Airway epithelial cell (primary cell): ENCODE measurements around the gene PPM1J. TPM values are rescaled to one million over a fixed set of nuclear protein-coding genes. Genes with fewer than 3 reads are reported as not detected.

Experiments used
- total RNA-seq: library from RNA; depleted of rRNA; stranded (reverse); fragments of >200 nt; gene quantifications from 2 replicates; pipeline ENCODE4 v1.2.3, GENCODE V29; 2015

Gene PPM1J, protein sequence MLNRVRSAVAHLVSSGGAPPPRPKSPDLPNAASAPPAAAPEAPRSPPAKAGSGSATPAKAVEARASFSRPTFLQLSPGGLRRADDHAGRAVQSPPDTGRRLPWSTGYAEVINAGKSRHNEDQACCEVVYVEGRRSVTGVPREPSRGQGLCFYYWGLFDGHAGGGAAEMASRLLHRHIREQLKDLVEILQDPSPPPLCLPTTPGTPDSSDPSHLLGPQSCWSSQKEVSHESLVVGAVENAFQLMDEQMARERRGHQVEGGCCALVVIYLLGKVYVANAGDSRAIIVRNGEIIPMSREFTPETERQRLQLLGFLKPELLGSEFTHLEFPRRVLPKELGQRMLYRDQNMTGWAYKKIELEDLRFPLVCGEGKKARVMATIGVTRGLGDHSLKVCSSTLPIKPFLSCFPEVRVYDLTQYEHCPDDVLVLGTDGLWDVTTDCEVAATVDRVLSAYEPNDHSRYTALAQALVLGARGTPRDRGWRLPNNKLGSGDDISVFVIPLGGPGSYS
- 4.9 and 6.4 TPM in 2 replicates for total RNA-seq

DNA sequence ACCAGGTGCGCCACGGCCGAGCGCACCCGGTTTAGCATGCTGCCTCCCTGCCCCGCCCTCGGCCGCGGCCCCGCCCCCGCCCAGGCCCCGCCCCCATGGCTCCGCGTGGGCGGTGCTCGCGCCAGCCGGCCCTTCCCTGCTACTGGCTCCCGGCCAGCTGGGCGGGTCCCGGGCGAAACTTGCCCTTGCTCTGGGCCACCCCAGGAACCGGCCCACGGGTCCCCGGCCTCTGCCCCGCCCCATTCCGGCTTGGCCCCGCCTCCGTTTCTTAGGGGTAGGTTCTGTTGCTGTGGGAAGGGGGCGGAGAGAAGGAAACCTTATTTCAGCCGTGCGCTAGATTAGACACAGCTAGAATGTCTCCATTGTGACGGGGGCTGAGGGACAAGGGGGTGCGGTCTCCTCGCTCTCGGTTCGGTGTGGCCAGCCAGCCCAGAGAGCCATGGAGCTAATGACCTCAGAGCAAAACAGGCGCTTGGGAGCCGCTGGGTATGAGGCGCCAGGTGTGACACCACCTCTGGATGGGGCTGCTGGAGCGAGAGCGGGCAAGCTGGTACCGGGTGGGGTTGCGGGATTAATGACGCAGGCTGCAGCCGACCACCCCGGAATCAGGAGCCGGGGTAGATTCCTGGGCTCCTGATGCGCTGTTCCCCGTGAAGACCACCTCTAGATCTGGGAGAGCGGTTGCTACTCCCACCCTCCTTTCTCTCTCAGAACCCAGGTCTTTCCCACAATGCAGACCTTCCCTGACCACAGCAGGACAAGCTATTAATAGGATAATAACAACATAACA, at the start of gene PPM1J:
Gene PPM1J, minus strand, starts transcription at position 69 of the 790 bp plus-strand sequence. Its CDS starts 31 bp downstream, at position 38.

DNA sequence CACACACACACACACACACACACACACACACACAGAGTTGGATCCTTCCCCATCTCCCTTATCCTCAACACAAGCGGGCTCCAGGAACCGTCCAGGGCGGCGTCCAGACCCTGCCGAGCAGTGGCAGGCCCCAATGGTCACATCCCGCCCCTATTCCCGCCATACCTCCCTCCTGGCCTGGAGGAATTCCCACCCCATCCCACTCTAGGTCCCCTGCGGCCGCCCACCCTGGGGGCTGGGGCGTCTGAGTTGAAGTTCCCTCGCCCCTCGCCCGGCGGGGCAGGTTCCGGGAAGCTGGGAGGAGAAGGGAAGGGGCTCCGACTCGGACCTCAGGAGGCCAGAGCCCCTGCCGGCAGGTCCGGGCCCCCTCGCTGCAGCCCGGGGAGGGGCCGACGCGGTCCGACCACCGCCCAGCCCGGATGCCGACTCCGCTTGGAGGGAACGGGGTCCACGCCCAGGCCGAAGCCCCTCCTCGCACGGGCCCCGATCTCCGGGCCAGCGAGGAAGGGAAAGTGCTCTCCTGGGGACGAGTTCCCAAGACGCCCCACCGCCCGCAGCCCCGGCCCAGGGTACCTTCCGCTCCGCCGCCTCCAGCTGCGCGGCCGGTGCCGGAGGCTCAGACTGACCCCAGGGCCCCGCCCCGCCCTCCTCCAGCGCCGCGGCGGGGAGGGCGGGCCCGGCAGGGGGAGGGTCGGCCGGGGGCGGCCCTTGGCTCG, 8.5 kb downstream of the PPM1J start, which contains the start of gene RHOC:
Gene RHOC, minus strand, starts transcription at position 623 of the 716 bp plus-strand sequence. CDS start 3,328 bp downstream, outside the sequence.

DNA sequence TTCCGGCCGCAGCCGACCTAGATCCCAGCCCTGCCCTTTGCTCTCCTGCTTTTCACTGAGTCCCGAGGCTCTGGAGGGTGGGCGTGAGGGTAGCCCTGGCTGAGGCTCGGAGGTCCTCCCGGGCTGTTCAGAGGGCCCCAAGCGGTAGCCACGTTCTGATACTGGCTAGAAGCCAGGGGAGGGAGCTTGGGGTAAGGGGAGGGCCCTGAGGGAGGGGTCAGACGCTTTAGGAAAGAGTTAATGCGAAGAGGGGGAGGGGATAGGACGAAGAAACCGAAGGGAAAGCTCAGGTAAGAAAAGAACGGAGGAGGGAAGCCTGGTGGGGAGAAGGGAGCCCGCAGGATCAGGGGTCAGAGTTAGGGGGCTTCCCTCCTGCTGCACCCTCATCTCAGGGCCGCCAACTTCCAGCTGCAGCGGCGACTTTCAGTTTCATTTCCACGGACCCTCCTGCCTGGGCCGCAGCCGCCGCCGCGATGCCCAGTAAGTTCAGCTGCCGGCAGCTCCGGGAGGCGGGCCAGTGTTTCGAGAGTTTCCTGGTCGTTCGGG, 40.6 kb downstream of the PPM1J start, which contains the start of gene MOV10:
Gene MOV10, plus strand, starts transcription at position 220 of the 546 bp plus-strand sequence. Its CDS starts 254 bp downstream, at position 474.

Other genes with a start within 250 kb of the PPM1J start
- 0.56 and 0.65 TPM in 2 replicates for gene WNT2B, start 206.4 kb downstream of the PPM1J start, total RNA-seq
- 9.7 and 10.6 TPM in 2 replicates for gene ST7L, start 96.2 kb downstream of the PPM1J start, total RNA-seq
- gene CAPZA1, start 95.5 kb downstream of the PPM1J start, total RNA-seq = 221 and 230 TPM in 2 replicates
- gene MOV10, start 40.7 kb downstream of the PPM1J start, total RNA-seq = 35.3 and 52.7 TPM in 2 replicates
- 418 and 470 TPM in 2 replicates for gene RHOC, start 8.2 kb downstream of the PPM1J start, total RNA-seq
- gene SLC16A1, start 240.9 kb upstream of the PPM1J start, total RNA-seq = 109 and 127 TPM in 2 replicates